B cell (primary cell): Measurements from ENCODE around the gene HEPACAM2.

Experiments
- EZH2 ChIP-seq: IDR thresholded peaks from 2 replicates; pipeline ENCODE4 v1.6.1; 2012; ENCODE audit warnings: borderline replicate concordance, low read depth, mild to moderate bottlenecking, moderate library complexity, low read length; ENCODE audit not compliant: insufficient read depth, poor library complexity, severe bottlenecking
- TF ChIP-seq, protein P1 (sequence below): fragments of 200-600 bp; IDR thresholded peaks from one replicate; pipeline ENCODE4 v1.8.0; 2022; ENCODE audit warnings: antibody characterized with exemption, mild to moderate bottlenecking

DNA sequence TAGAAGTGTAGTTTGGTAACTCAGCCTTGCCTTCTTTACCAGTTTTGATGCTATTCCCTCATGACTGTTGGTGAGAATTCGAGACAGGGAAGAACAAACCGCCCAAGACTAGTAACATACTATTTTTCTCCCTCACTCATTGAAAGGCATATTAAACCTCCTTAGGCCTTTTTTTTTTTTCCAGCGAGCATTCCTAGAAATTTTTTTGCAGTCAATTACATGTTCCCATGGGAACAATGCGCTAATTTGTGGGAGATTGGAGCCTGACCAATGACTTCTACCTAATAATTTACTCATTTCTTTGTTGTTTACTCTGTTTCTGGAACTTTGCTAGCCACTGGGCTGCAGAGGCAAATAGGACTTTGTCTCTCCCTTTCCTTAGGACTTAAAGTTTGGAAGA, 11.9 kb upstream of the HEPACAM2 start:
- TF ChIP-seq, protein P1, sequence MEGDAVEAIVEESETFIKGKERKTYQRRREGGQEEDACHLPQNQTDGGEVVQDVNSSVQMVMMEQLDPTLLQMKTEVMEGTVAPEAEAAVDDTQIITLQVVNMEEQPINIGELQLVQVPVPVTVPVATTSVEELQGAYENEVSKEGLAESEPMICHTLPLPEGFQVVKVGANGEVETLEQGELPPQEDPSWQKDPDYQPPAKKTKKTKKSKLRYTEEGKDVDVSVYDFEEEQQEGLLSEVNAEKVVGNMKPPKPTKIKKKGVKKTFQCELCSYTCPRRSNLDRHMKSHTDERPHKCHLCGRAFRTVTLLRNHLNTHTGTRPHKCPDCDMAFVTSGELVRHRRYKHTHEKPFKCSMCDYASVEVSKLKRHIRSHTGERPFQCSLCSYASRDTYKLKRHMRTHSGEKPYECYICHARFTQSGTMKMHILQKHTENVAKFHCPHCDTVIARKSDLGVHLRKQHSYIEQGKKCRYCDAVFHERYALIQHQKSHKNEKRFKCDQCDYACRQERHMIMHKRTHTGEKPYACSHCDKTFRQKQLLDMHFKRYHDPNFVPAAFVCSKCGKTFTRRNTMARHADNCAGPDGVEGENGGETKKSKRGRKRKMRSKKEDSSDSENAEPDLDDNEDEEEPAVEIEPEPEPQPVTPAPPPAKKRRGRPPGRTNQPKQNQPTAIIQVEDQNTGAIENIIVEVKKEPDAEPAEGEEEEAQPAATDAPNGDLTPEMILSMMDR = no peak
- no peak for TF ChIP-seq EZH2
